GM23248 (cell line): Measurements from ENCODE around the gene SNX13. TPM values are rescaled to one million over a fixed set of nuclear protein-coding genes. Genes with fewer than 3 reads are reported as not detected.
"Not testable (repeated sequence)": the region's sequence is repeated elsewhere in the genome, so short reads cannot be mapped to it uniquely, and the experiment has no call there.

ENCODE experiments used
- DNase-seq: peaks from one replicate; pipeline ENCODE4 v3.0.0-alpha.2; 2015
- H2AFZ ChIP-seq: fragments of 200-600 bp; sonication (generic); 2 replicates; pipeline ENCODE4 v1.6.1; 2016; ENCODE audit warnings: antibody characterized with exemption
- H3F3A ChIP-seq: fragments of 200-600 bp; sonication (generic); 2 replicates; pipeline ENCODE4 v1.6.1; 2016; ENCODE audit warnings: mild to moderate bottlenecking, antibody characterized with exemption, mixed run types; ENCODE audit not compliant: insufficient read depth
- H3K27ac ChIP-seq: fragments of 200-600 bp; sonication (generic); 2 replicates; pipeline ENCODE4 v1.5.1; 2016; ENCODE audit warnings: mild to moderate bottlenecking
- H3K27me3 ChIP-seq: fragments of 200-600 bp; sonication (generic); replicated peaks from 2 replicates; pipeline ENCODE4 v1.6.1; 2016; ENCODE audit warnings: mild to moderate bottlenecking; ENCODE audit not compliant: insufficient read depth
- H3K36me3 ChIP-seq: fragments of 200-600 bp; sonication (generic); 2 replicates; pipeline ENCODE4 v1.6.1; 2016; ENCODE audit warnings: low read depth, mild to moderate bottlenecking
- H3K4me1 ChIP-seq: fragments of 200-600 bp; sonication (generic); 2 replicates; pipeline ENCODE4 v1.6.1; 2016; ENCODE audit warnings: mild to moderate bottlenecking; ENCODE audit not compliant: insufficient read depth
- H3K4me2 ChIP-seq: fragments of 200-600 bp; sonication (generic); one replicate; pipeline ENCODE4 v1.6.1; 2016; ENCODE audit warnings: mild to moderate bottlenecking; ENCODE audit not compliant: unreplicated experiment
- H3K4me3 ChIP-seq: fragments of 200-600 bp; sonication (generic); 2 replicates; pipeline ENCODE4 v1.5.1; 2016; ENCODE audit warnings: mild to moderate bottlenecking
- H3K79me2 ChIP-seq: fragments of 200-600 bp; sonication (generic); 2 replicates; pipeline ENCODE4 v1.6.1; 2016; ENCODE audit warnings: mild to moderate bottlenecking; ENCODE audit not compliant: insufficient read depth
- H3K9ac ChIP-seq: fragments of 200-600 bp; sonication (generic); 2 replicates; pipeline ENCODE4 v1.6.1; 2016; ENCODE audit warnings: mild to moderate bottlenecking
- H3K9me2 ChIP-seq: fragments of 200-600 bp; sonication (generic); 2 replicates; pipeline ENCODE4 v1.6.1; 2016; ENCODE audit warnings: mixed run types, mild to moderate bottlenecking, moderate library complexity; ENCODE audit not compliant: insufficient read depth
- H3K9me3 ChIP-seq: fragments of 200-600 bp; sonication (generic); one replicate; pipeline ENCODE4 v1.6.1; 2017; ENCODE audit warnings: low read depth
- H4K20me1 ChIP-seq: fragments of 200-600 bp; sonication (generic); 2 replicates; pipeline ENCODE4 v1.6.0; 2016; ENCODE audit not compliant: insufficient read depth
- EZH2 ChIP-seq: fragments of 200-600 bp; sonication (generic); IDR thresholded peaks from 2 replicates; pipeline ENCODE4 v1.6.1; 2018; ENCODE audit warnings: antibody characterized with exemption, mild to moderate bottlenecking; ENCODE audit not compliant: insufficient read depth, poor library complexity, severe bottlenecking
- EZH2phosphoT487 ChIP-seq: fragments of 200-600 bp; sonication (generic); IDR thresholded peaks from 2 replicates; pipeline ENCODE4 v1.6.1; 2018; ENCODE audit warnings: antibody characterized with exemption, moderate library complexity, mild to moderate bottlenecking, low read depth; ENCODE audit not compliant: insufficient read depth
- WGBS, 2 experiments: methylation state at CpG; one replicate each; pipeline ENCODE4 v1.1.6; 2015 to 2017; ENCODE audit warnings: low lambda C conversion rate in 2 of 2, low coverage in 1 of 2; ENCODE audit errors: missing lambda C conversion rate in 2 of 2; 5-methylcytosine and 5-hydroxymethylcytosine counted together
- in situ Hi-C: fragments of 300-500 bp; cut with MboI; formaldehyde crosslinking; loops from 2 replicates; pipeline ENCODE4 v1.15.0; 2020
- polyA plus RNA-seq: library from polyadenylated mRNA; unstranded; fragments of >200 nt; fragmentation: Nextera tagmentation; extraction: Ambion mirVana; gene quantifications from 2 replicates; pipeline ENCODE4 v1.2.1, GENCODE V29; 2016
- total RNA-seq: library from RNA; depleted of rRNA; stranded (reverse); fragments of >200 nt; shearing (Covaris generic); gene quantifications from 2 replicates; pipeline ENCODE4 v1.2.3, GENCODE V29; 2014

The SNX13 gene
- total and polyA plus RNA-seq, 2 experiments from 2014 or later = 21.8 to 34.2 TPM

- in situ Hi-C loops = no loop called here
- TF ChIP-seq EZH2 = no peak
- TF ChIP-seq EZH2phosphoT487 = no peak
- Histone ChIP-seq H3K4me2 (no peak overlapping the region), H2AFZ (no peak overlapping the region), H3K4me3 (no peak overlapping the region), H3K9me2 (no peaks in the 10 kb centered on the region), H4K20me1 (peaks cover 9% of the 10 kb centered on the region; the same call in 1 of the 2 replicates), H3K27ac (no peak overlapping the region), H3K36me3 (no peaks in the 10 kb centered on the region; the same call in 1 of the 2 replicates), H3K27me3 (no peaks in the 10 kb centered on the region), H3K79me2 (peaks cover 100% of the 10 kb centered on the region), H3K4me1 (no peaks in the 10 kb centered on the region), H3K9ac (no peak overlapping the region), H3F3A (no peaks in the 10 kb centered on the region), H3K9me3 (peaks cover 8% of the 10 kb centered on the region)
- no peak for DNase-seq
- 86 to 89% methylated on average over 5 of the region's 5 CpGs for WGBS, 2 experiments
Observed at GRCh38 chr7:17912536-17913235, 27.6 kb downstream of the SNX13 start.

- in situ Hi-C loops = no loop called here
- TF ChIP-seq EZH2 (no peak), EZH2phosphoT487 (no peak)
- no peak overlapping the region for H3K4me2 ChIP-seq
Observed at GRCh38 chr7:17912050-17912449, 28.2 kb downstream of the SNX13 start.

GRCh38 chr7:17910377-17910776, 29.9 kb downstream of the SNX13 start:
- Histone ChIP-seq H3K4me2 (no peak overlapping the region), H3K4me1 (0 out of 2 replicates have a peak, but pooled peaks cover 4% of the 10 kb centered on the region), H3K27ac (no peak overlapping the region), H3K9ac (no peak overlapping the region), H3K9me2 (no peaks in the 10 kb centered on the region), H3K4me3 (no peak overlapping the region), H3K36me3 (no peaks in the 10 kb centered on the region; the same call in 1 of the 2 replicates), H2AFZ (no peak overlapping the region), H3F3A (no peaks in the 10 kb centered on the region), H3K79me2 (peaks cover 100% of the 10 kb centered on the region), H3K27me3 (no peaks in the 10 kb centered on the region), H3K9me3 (no peaks in the 10 kb centered on the region), H4K20me1 (no peaks in the 10 kb centered on the region; the same call in 1 of the 2 replicates)
- WGBS, 2 experiments = 96 to 97% methylated on average over 3 of the region's 3 CpGs
- TF ChIP-seq EZH2phosphoT487 (no peak), EZH2 (no peak)
- DNase-seq = no peak
- in situ Hi-C loops = no loop called here

More at GRCh38 chr7:17912050-17912449, 28.2 kb downstream of the SNX13 start:
- Histone ChIP-seq H3K9ac (no peak overlapping the region), H4K20me1 (peaks cover 2% of the 10 kb centered on the region; the same call in 1 of the 2 replicates), H3K4me3 (no peak overlapping the region), H3K4me1 (0 out of 2 replicates have a peak, but pooled peaks cover 3% of the 10 kb centered on the region), H3K27ac (no peak overlapping the region), H3K9me2 (no peaks in the 10 kb centered on the region), H3K36me3 (no peaks in the 10 kb centered on the region; the same call in 1 of the 2 replicates), H3K27me3 (no peaks in the 10 kb centered on the region), H3K79me2 (peaks cover 100% of the 10 kb centered on the region), H3F3A (no peaks in the 10 kb centered on the region), H2AFZ (no peak overlapping the region), H3K9me3 (peaks cover 8% of the 10 kb centered on the region)
- peak; percentile 2 for DNase-seq
- 39 to 58% methylated on average over 1 of the region's 1 CpG for WGBS, 2 experiments

- H3K4me2 ChIP-seq, H3K4me1 ChIP-seq, H2AFZ ChIP-seq, H3K27ac ChIP-seq, H3K9ac ChIP-seq, H3F3A ChIP-seq, H3K9me2 ChIP-seq, DNase-seq, in situ Hi-C loops, H3K9me3 ChIP-seq, H3K4me3 ChIP-seq, H3K27me3 ChIP-seq, H3K36me3 ChIP-seq, H4K20me1 ChIP-seq: not testable (repeated sequence)
- peaks cover 100% of the 10 kb centered on the region for H3K79me2 ChIP-seq
- 97 to 98% methylated on average over 4 of the region's 4 CpGs for WGBS, 2 experiments
Observed at GRCh38 chr7:17909310-17909709, 31.0 kb downstream of the SNX13 start.
